ENCODE results near the gene KCTD16. TPM values are rescaled to one million over a fixed set of nuclear protein-coding genes. Genes with fewer than 3 reads are reported as not detected.

KCTD16 gene
- total and polyA plus RNA-seq, 5 donors = 0.07 to 1.1 (median 0.44) TPM

GRCh38 chr5:144249755-144250464 lies 79.2 kb downstream of the KCTD16 start:
- intact Hi-C loops (cut with DNase I) = no loop called here
- no peaks in the 10 kb centered on the region for H3K9me3 ChIP-seq (ENCODE audit: control insufficient read depth, low read length)
- no peaks in the 10 kb centered on the region for H3K27me3 ChIP-seq (ENCODE audit: control insufficient read depth, insufficient read depth)
- no peak overlapping the region for H3K4me3 ChIP-seq (ENCODE audit: low read length)
- no peaks in the 10 kb centered on the region for H3K4me1 ChIP-seq (ENCODE audit: control insufficient read depth, insufficient read depth, low read length)
- 33% methylated on average over 2 of the region's 2 CpGs for WGBS
- DNase-seq (no peak), ATAC-seq (no peak)
- H3K27ac ChIP-seq (ENCODE audit: low read length) = no peak overlapping the region

- Histone ChIP-seq H3K4me1 (ENCODE audit: control insufficient read depth, insufficient read depth, low read length) (no peaks in the 10 kb centered on the region), H3K9me3 (ENCODE audit: control insufficient read depth, low read length) (no peaks in the 10 kb centered on the region), H3K4me3 (ENCODE audit: low read length) (no peak overlapping the region), H3K27ac (ENCODE audit: low read length) (no peak overlapping the region), H3K27me3 (ENCODE audit: control insufficient read depth, insufficient read depth) (no peaks in the 10 kb centered on the region)
- WGBS = 84% methylated on average over 2 of the region's 2 CpGs
- DNase-seq = no peak
- intact Hi-C loops (cut with DNase I) = no loop called here
- ATAC-seq = no peak
Observed at GRCh38 chr5:144254552-144254951, 83.9 kb downstream of the KCTD16 start.

- Histone ChIP-seq H3K9me3 (ENCODE audit: control insufficient read depth, low read length) (no peaks in the 10 kb centered on the region), H3K27me3 (ENCODE audit: control insufficient read depth, insufficient read depth) (no peaks in the 10 kb centered on the region), H3K4me1 (ENCODE audit: control insufficient read depth, insufficient read depth, low read length) (no peaks in the 10 kb centered on the region), H3K4me3 (ENCODE audit: low read length) (no peak overlapping the region), H3K27ac (ENCODE audit: low read length) (no peak overlapping the region)
- intact Hi-C loops (cut with DNase I) = no loop called here
- DNase-seq = no peak
- ATAC-seq = no peak
- 52% methylated on average over 2 of the region's 2 CpGs for WGBS
Observed at GRCh38 chr5:144260121-144260520, 89.4 kb downstream of the KCTD16 start.

- Histone ChIP-seq H3K4me1 (ENCODE audit: control insufficient read depth, insufficient read depth, low read length) (no peaks in the 10 kb centered on the region), H3K4me3 (ENCODE audit: low read length) (no peak overlapping the region), H3K27ac (ENCODE audit: low read length) (no peak overlapping the region), H3K27me3 (ENCODE audit: control insufficient read depth, insufficient read depth) (no peaks in the 10 kb centered on the region), H3K9me3 (ENCODE audit: control insufficient read depth, low read length) (no peaks in the 10 kb centered on the region)
- no peak for DNase-seq
- no peak for ATAC-seq
- intact Hi-C loops (cut with DNase I) = no loop called here
- WGBS = 90% methylated on average over 3 of the region's 3 CpGs
Observed at GRCh38 chr5:144265643-144266247, 95.1 kb downstream of the KCTD16 start.

GRCh38 chr5:144267961-144268513 lies 97.4 kb downstream of the KCTD16 start:
- no peaks in the 10 kb centered on the region for H3K27me3 ChIP-seq (ENCODE audit: control insufficient read depth, insufficient read depth)
- H3K9me3 ChIP-seq (ENCODE audit: control insufficient read depth, low read length) = no peaks in the 10 kb centered on the region
- ATAC-seq (no peak), DNase-seq (no peak)
- WGBS = 74% methylated on average over 4 of the region's 4 CpGs
- no peaks in the 10 kb centered on the region for H3K4me1 ChIP-seq (ENCODE audit: control insufficient read depth, insufficient read depth, low read length)
- H3K27ac ChIP-seq (ENCODE audit: low read length) = no peak overlapping the region
- no peak overlapping the region for H3K4me3 ChIP-seq (ENCODE audit: low read length)
- intact Hi-C loops (cut with DNase I) = no loop called here

GRCh38 chr5:144273232-144274027 lies 102.8 kb downstream of the KCTD16 start:
- DNase-seq (no peak), ATAC-seq (no peak)
- intact Hi-C loops (cut with DNase I) = no loop called here
- 87% methylated on average over 2 of the region's 2 CpGs for WGBS
- H3K27me3 ChIP-seq (ENCODE audit: control insufficient read depth, insufficient read depth) = no peaks in the 10 kb centered on the region
- H3K9me3 ChIP-seq (ENCODE audit: control insufficient read depth, low read length) = no peaks in the 10 kb centered on the region
- H3K4me1 ChIP-seq (ENCODE audit: control insufficient read depth, insufficient read depth, low read length) = no peaks in the 10 kb centered on the region
- no peak overlapping the region for H3K27ac ChIP-seq (ENCODE audit: low read length)
- no peak overlapping the region for H3K4me3 ChIP-seq (ENCODE audit: low read length)

- Histone ChIP-seq H3K27me3 (ENCODE audit: control insufficient read depth, insufficient read depth) (no peaks in the 10 kb centered on the region), H3K4me1 (ENCODE audit: control insufficient read depth, insufficient read depth, low read length) (no peaks in the 10 kb centered on the region), H3K4me3 (ENCODE audit: low read length) (no peak overlapping the region), H3K9me3 (ENCODE audit: control insufficient read depth, low read length) (no peaks in the 10 kb centered on the region), H3K27ac (ENCODE audit: low read length) (no peak overlapping the region)
- WGBS = 75% methylated on average over 5 of the region's 5 CpGs
- DNase-seq (no peak), ATAC-seq (no peak)
- intact Hi-C loops (cut with DNase I) = no loop called here
Observed at GRCh38 chr5:144275329-144275728, 104.7 kb downstream of the KCTD16 start.

- no peak overlapping the region for H3K4me3 ChIP-seq (ENCODE audit: low read length)
- intact Hi-C loops (cut with DNase I) = no loop called here
Observed at GRCh38 chr5:144276034-144276822, 105.6 kb downstream of the KCTD16 start.

GRCh38 chr5:144281784-144282183 lies 111.1 kb downstream of the KCTD16 start:
- Histone ChIP-seq H3K27ac (ENCODE audit: low read length) (no peak overlapping the region), H3K4me1 (ENCODE audit: control insufficient read depth, insufficient read depth, low read length) (no peaks in the 10 kb centered on the region), H3K9me3 (ENCODE audit: control insufficient read depth, low read length) (no peaks in the 10 kb centered on the region), H3K4me3 (ENCODE audit: low read length) (no peak overlapping the region), H3K27me3 (ENCODE audit: control insufficient read depth, insufficient read depth) (no peaks in the 10 kb centered on the region)
- no peak for ATAC-seq
- intact Hi-C loops (cut with DNase I) = no loop called here
- DNase-seq = no peak
- 78% methylated on average over 1 of the region's 1 CpG for WGBS

More at GRCh38 chr5:144276034-144276822, 105.6 kb downstream of the KCTD16 start:
- no peak for ATAC-seq
- Histone ChIP-seq H3K27me3 (ENCODE audit: control insufficient read depth, insufficient read depth) (no peaks in the 10 kb centered on the region), H3K9me3 (ENCODE audit: control insufficient read depth, low read length) (no peaks in the 10 kb centered on the region), H3K27ac (ENCODE audit: low read length) (no peak overlapping the region), H3K4me1 (ENCODE audit: control insufficient read depth, insufficient read depth, low read length) (no peaks in the 10 kb centered on the region)
- 72% methylated on average over 5 of the region's 5 CpGs for WGBS
- no peak for DNase-seq

GRCh38 chr5:144284036-144284435 lies 113.4 kb downstream of the KCTD16 start:
- Histone ChIP-seq H3K27ac (ENCODE audit: low read length) (no peak overlapping the region), H3K9me3 (ENCODE audit: control insufficient read depth, low read length) (no peaks in the 10 kb centered on the region), H3K4me3 (ENCODE audit: low read length) (no peak overlapping the region), H3K27me3 (ENCODE audit: control insufficient read depth, insufficient read depth) (no peaks in the 10 kb centered on the region), H3K4me1 (ENCODE audit: control insufficient read depth, insufficient read depth, low read length) (no peaks in the 10 kb centered on the region)
- DNase-seq (no peak), ATAC-seq (no peak)
- intact Hi-C loops (cut with DNase I) = no loop called here
- 92% methylated on average over 2 of the region's 2 CpGs for WGBS

Measured in right cardiac atrium (tissue), 5 donors.